B cell (primary cell): ENCODE results near the gene LITAF.

ENCODE experiments used
- EZH2 ChIP-seq: IDR thresholded peaks from 2 replicates; pipeline ENCODE4 v1.6.1; 2012; ENCODE audit warnings: borderline replicate concordance, low read depth, mild to moderate bottlenecking, moderate library complexity, low read length; ENCODE audit not compliant: insufficient read depth, poor library complexity, severe bottlenecking
- TF ChIP-seq, protein P1 (sequence below): fragments of 200-600 bp; IDR thresholded peaks from one replicate; pipeline ENCODE4 v1.8.0; 2022; ENCODE audit warnings: antibody characterized with exemption, mild to moderate bottlenecking

DNA sequence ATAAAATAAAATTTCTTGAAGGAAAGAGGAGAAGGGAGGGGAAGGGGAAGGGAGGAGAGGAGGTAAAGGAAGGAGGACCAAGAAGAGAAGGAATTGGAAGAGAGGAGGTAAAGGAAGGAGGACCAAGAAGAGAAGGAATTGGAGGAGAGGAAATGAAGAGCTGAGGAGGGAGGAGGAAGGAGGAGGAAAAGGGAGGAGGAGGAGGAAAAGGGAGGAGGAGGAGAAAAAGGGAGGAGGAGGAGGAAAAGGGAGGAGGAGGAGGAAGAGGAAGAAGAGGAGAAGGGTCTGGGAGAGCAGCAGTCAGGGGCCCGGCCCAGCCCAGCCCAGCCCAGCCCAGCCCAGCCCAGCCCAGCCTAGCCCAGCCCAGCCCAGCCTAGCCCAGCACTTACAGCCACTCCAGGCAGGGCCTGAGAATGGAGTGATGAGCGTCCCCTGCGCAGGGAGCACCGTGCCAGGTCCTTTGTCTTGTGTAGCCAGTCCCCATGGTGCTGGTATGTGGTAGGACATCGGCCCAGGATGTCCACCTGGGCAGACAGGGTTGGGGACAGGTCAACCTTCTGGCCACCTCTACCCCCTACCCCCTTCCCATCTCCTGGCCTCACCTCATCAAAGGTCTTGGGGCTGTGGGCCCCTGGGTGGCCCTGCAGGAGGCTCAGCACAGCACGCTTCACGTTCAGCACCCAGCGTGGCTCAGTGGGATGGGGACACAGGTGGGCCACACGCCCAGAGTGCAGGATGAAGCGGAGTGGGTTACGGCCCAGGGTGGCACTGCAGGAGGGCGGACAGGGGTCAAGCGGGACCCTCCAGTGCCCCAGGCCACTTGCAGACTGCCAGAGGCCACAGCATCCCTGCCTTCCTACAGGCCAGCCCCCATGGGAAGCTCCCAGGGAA, 70.9 kb downstream of the LITAF start:
- TF ChIP-seq, protein P1, sequence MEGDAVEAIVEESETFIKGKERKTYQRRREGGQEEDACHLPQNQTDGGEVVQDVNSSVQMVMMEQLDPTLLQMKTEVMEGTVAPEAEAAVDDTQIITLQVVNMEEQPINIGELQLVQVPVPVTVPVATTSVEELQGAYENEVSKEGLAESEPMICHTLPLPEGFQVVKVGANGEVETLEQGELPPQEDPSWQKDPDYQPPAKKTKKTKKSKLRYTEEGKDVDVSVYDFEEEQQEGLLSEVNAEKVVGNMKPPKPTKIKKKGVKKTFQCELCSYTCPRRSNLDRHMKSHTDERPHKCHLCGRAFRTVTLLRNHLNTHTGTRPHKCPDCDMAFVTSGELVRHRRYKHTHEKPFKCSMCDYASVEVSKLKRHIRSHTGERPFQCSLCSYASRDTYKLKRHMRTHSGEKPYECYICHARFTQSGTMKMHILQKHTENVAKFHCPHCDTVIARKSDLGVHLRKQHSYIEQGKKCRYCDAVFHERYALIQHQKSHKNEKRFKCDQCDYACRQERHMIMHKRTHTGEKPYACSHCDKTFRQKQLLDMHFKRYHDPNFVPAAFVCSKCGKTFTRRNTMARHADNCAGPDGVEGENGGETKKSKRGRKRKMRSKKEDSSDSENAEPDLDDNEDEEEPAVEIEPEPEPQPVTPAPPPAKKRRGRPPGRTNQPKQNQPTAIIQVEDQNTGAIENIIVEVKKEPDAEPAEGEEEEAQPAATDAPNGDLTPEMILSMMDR: no peak
- no peak for TF ChIP-seq EZH2
